Measurements from ENCODE around the gene INPP4B. TPM values are rescaled to one million over a fixed set of nuclear protein-coding genes. Genes with fewer than 3 reads are reported as not detected.

Gene INPP4B
- total RNA-seq, 1 experiment from 2014 or later, result 14.3 TPM

- ATAC-seq (no peak), DNase-seq (ENCODE audit: low read depth, low spot score) (no peak)
- no peak for TF ChIP-seq EGR1 (IDR thresholded peaks at IDR 0.05; ENCODE audit: low read depth)
- no peak for TF ChIP-seq CTCF (IDR thresholded peaks at IDR 0.05 in 2 of 3, conservative IDR thresholded peaks at IDR 0.05 in 1 of 3; ENCODE audit: borderline replicate concordance in 1 of 3, insufficient read depth in 1 of 3, low read depth in 2 of 3, low read length in 2 of 3)
- TF ChIP-seq EZH2phosphoT487 (IDR thresholded peaks at IDR 0.05; ENCODE audit: borderline replicate concordance), result no peak
- no peak for TF ChIP-seq YY1 (IDR thresholded peaks at IDR 0.05; ENCODE audit: extremely low read depth, insufficient replicate concordance, low read depth, low read length)
- no peak for TF ChIP-seq ZFX (IDR thresholded peaks at IDR 0.05)
- no peak for TF ChIP-seq REST (IDR thresholded peaks at IDR 0.05; ENCODE audit: low read depth)
- TF ChIP-seq, protein P1, sequence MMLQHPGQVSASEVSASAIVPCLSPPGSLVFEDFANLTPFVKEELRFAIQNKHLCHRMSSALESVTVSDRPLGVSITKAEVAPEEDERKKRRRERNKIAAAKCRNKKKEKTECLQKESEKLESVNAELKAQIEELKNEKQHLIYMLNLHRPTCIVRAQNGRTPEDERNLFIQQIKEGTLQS (IDR thresholded peaks at IDR 0.05), result no peak
- no peak for TF ChIP-seq EZH2 (IDR thresholded peaks at IDR 0.05)
- TF ChIP-seq ELF1 (IDR thresholded peaks at IDR 0.05; ENCODE audit: borderline replicate concordance, low read depth), result no peak
- no peak for TF ChIP-seq SP1 (IDR thresholded peaks at IDR 0.05; ENCODE audit: low read depth)
- Histone ChIP-seq H3K9ac (ENCODE audit: low read length) (no peak overlapping the region), H3K9me2 (ENCODE audit: insufficient read depth) (no peaks in the 10 kb centered on the region), H3K4me2 (ENCODE audit: low read length) (no peak overlapping the region), H4K20me1 (ENCODE audit: insufficient read depth) (no peaks in the 10 kb centered on the region), H3K27me3 (ENCODE audit: insufficient read depth, low read length) (no peaks in the 10 kb centered on the region), H2AFZ (ENCODE audit: low read depth, low read length, poor library complexity, severe bottlenecking) (no peak overlapping the region), H3K79me2 (ENCODE audit: insufficient read depth, low read length) (no peaks in the 10 kb centered on the region), H3K27ac (ENCODE audit: low read depth, low read length) (no peak overlapping the region), H3K4me3 (replicated peaks in 1 of 2; ENCODE audit: low read depth in 1 of 2, low read length in 2 of 2) (no peak overlapping the region), H3K9me3 (ENCODE audit: control insufficient read depth in 1 of 2, insufficient read depth in 1 of 2, low read depth in 1 of 2, low read length in 2 of 2) (no peaks in the 10 kb centered on the region), H3K4me1 (ENCODE audit: control insufficient read depth in 1 of 2, insufficient read depth in 2 of 2, low read length in 2 of 2) (no peaks in the 10 kb centered on the region), H3K36me3 (ENCODE audit: control insufficient read depth in 1 of 2, insufficient read depth in 2 of 2, low read length in 2 of 2) (no peaks in the 10 kb centered on the region)
- POLR2A ChIA-PET, result no interaction called here
- CTCF ChIA-PET, result no interaction called here
- intact Hi-C loops (cut with micrococcal nuclease), result no loop called here
- BruUV-seq (replicated peaks), result no TSS peak
- RAD21 ChIA-PET (ENCODE audit: low non-redundant PET in 1 of 2, low total read pairs in 2 of 2, uncharacterized antibody in 2 of 2, unreplicated experiment in 2 of 2), result no interaction called here
Measured at GRCh38 chr4:142291299-142292050, 554.6 kb downstream of the INPP4B start.
